Endometrial microvascular endothelial cells (primary cell): Measurements from ENCODE around the gene PUS7. TPM values are rescaled to one million over a fixed set of nuclear protein-coding genes. Genes with fewer than 3 reads are reported as not detected.
"Not testable (repeated sequence)": the region's sequence is repeated elsewhere in the genome, so short reads cannot be mapped to it uniquely, and the experiment has no call there.

Experiments used
- in situ Hi-C: cut with HindIII; loops from 2 replicates; pipeline ENCODE4 v1.10.0; 2017; ENCODE audit warnings: low sequenced_read_pairs, low pct_unique_long_range_greater_than_20kb; ENCODE audit errors: inconsistent ontology term
- total RNA-seq: library from RNA; depleted of rRNA; stranded (reverse); fragments of >200 nt; gene quantifications from one replicate; pipeline ENCODE4 v1.2.3, GENCODE V29; 2015; ENCODE audit errors: inconsistent ontology term

The PUS7 gene
- total RNA-seq, 1 donor from 2014 or later: 26.9 TPM

DNA sequence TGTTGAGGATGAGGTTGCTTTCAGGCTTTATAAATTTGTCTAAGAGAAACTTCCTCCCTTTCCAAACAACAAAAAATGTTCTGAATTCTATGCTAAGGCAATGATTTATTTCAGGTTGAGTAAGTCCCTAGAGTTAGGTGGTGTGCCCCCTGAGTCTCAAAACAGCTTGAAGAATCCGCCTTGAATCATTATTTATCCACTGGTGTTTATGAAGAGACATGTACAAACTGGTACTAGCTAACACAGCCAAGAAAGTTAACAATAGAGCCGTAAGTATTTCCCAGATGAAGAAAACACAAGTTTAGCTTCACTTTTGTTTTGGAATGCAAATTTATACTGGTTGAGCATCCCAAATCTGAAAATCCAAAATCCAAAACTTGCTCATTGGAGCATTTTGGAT lies 67.2 kb downstream of the PUS7 start:
- in situ Hi-C loops: no loop called here

GRCh38 chr7:105454095-105454747 lies 67.8 kb downstream of the PUS7 start:
- in situ Hi-C loops: no loop called here

DNA sequence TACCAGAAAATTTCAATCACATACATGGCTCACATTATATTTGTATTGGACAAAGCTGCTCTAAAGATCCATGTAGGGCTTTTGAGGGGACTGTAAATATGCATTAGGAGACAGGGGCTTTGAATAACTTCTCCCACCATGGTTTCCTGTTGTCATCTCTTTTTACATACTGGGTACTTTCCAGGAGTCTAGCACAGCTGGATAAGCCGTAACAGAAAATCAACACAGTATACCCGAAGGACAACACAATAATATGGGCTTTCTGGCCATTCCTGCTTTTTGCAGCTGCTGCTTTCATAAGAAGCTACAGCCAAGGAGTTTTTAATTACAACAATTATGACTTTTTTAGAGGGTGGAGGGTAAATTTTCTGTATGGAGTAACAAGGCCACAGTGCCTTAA lies 70.0 kb downstream of the PUS7 start:
- in situ Hi-C loops: no loop called here

DNA sequence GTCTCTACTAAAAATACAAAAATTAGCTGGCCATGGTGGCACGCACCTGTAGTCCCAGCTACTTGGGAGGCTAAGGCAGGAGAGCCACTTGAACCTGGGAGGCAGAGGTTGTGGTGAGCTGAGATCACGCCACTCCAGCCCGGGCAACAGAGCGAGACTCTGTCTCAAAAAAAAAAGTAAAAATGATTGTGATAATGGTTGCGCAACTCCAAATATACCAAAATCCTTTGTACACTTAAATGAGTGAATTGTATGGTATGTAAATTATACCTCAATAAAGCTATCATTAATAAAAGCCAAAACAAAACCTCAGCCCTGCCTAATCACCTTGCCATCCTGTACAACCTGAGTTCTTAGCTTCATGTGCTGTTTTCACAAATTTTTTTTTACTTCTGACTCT lies 71.2 kb downstream of the PUS7 start:
- in situ Hi-C loops: not testable (repeated sequence)

GRCh38 chr7:105450177-105450861 lies 71.8 kb downstream of the PUS7 start:
- in situ Hi-C loops: no loop called here

GRCh38 chr7:105448181-105448580 lies 73.9 kb downstream of the PUS7 start:
- in situ Hi-C loops: no loop called here

- in situ Hi-C loops: no loop called here
Observed at GRCh38 chr7:105444342-105444987, 77.6 kb downstream of the PUS7 start.

- in situ Hi-C loops: not testable (repeated sequence)
Observed at GRCh38 chr7:105442214-105442613, 79.9 kb downstream of the PUS7 start.

DNA sequence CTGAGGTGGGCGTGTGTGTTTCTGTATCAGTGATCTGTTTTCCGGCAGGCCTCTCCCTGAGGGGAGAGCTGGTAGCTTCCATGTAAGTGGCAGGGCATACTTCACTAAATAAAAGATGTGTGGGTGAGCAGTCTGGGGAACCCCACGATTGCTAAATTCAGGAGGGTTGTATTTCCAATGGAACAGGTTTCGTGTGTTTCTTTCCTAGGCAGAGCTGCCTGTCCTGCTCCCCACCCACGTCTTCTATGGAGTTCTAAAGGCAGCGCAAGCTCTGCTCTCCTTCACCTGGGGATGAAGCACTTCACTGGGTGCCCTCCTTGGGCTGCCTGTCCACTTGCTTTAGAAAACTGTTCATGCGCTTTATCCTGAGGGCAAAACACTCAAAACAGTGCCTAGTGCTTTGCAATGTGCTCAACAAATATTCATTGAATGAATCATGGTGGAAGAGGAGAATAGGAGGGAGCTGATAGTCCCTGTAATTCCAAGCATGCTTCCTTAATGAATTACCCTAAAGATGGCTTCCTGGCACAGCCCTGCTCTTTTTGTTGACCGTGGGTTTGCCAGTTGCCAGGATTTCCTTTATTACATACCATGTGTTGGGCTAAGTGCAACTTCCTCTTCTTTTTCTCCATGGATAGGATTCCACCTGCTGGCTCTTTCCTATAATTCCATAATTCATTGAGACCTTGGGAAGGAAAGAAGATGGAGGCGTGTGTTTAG lies 82.7 kb downstream of the PUS7 start:
- in situ Hi-C loops: no loop called here

DNA sequence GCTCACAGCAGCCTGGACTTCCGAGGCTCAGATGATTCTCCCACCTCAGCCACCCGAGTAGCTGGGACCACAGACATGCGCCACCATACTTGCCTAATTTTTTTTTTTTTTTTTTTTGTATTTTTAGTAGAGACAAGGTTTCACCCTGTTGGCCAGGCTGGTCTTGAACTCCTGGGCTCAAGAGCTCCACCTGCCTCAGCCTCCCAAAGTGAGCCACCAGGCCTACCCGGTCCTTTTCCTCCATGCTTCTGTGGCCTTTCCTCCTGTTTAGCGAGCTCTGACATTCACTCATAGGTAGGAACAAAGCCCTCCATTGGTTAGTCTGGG lies 83.3 kb downstream of the PUS7 start:
- in situ Hi-C loops: no loop called here

- in situ Hi-C loops: no loop called here
Observed at GRCh38 chr7:105438254-105438653, 83.8 kb downstream of the PUS7 start.

DNA sequence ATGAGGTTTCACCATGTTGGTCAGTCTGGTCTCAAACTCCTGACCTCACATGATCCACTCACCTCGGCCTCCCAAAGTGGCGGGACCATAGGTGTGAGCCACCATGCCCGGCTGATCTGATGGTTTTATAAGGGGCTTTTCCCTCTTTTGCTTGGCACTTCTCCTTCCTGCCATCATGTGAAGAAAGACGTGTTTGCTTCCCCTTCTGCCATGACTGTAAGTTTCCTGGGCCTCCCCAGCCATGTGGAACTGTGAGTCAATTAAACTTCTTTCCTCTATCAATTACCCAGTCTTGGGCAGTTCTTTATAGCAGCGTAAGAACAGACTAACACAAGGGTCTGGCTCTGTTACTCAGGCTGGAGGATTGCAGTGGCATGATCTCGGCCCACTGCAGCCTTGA lies 84.7 kb downstream of the PUS7 start:
- in situ Hi-C loops: not testable (repeated sequence)

DNA sequence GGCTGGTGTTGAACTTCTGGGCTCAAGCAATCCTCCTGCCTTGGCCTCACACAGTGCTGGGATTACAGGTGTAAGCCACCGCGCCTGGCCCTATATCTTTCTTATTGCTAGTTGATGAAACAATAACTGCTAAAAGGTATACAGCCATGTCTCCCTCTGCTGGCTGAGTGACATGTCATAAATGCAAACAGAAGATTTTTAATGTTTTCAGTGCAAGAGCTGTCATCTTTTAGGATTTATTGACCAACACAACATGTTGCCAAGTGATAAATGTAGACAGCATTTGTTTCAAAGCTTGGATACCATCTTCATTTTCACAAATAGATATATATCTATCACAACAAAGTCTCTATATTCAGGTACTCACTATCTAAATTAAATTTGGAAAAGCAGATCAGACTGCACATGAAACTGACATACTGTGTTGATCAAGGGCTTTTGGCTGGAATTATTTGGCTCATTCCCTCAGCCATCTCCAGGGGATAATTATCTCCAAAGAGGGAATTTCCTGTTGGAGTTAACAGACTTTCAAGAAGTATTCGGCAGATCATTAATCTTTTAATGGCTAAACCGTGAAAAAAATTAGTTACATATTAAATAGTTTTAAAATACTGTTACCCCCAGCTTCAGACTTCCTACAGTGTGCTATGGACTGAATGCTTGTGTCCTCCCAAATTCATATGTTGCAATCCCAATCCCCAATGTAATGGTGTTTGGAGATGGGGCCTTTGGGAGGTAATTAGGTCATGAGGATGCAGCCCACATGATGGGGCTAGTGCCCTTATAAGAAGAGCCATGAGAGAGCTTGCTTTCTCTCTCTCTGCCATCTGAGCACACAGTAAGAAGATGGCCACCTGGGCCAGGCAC lies 92.1 kb downstream of the PUS7 start:
- in situ Hi-C loops: no loop called here

DNA sequence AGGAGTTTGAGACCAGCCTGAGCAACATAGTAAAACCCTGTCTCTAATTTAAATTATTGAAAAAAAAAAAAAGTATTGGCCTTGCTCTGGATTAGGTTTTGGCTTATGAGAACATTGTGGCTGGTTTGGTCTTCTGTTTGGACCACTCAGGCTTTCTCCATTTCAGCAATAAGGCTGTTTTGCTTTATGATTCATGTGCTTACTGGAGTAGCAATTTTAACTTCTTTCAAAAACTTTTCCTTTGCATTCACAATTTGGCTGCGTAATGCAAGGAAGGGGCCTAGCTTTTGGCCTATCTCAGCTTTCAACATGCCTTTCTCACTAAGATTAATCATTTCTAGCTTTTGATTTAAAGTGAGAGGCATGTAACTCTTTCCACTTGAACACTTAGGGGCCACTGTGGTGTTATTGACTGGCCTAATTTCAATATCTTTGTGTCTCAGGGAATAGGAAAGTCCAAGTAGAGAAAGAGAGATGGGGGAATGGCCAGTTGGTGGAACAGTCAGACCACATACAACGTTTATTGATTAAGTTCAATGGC lies 95.4 kb downstream of the PUS7 start:
- in situ Hi-C loops: no loop called here

DNA sequence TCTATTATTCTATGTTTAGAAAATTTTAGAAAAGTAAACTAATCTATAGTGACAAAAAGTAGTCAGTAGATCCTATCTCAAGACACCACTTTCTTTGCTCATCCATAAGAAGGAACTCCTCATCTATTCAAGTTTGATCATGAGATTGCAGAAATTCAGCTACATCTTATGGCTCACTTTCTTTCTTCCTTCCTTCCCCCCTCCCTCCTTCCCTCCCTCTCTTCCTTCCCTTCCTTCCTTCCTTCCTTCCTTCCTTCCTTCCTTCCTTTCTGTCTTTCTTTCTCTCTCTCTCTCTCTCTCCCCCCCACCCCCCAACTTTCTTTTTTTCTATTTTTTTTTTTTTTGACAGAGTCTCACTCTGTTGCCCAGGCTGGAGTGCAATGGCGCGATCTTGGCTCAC lies 98.1 kb downstream of the PUS7 start:
- in situ Hi-C loops: no loop called here

DNA sequence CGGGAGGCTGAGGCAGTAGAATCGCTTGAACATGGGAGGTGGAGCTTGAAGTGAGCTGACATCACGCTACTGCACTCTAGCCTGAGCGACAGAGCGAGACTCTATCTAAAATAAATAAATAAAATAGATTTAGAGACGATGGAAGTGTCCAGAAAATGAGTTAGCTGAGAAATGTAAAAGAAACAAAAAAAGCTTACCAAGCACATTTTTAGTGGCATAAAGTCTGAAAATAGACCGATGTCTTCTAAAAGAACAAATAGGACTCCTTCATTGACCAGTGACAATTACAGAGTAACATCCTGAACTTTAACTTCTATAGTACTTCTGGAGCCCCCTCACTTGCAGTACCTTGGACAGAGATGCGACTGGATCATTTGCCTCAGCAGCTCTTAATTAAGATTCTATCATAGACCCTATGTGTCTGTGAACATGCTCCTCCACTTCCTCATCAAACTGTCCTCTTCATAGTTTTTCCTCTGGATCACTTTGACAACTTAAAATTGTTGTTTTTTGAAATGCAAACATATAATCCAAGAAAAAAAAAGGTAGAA lies 108.1 kb downstream of the PUS7 start:
- in situ Hi-C loops: no loop called here

GRCh38 chr7:105410774-105411173 lies 111.3 kb downstream of the PUS7 start:
- in situ Hi-C loops: not testable (repeated sequence)

- in situ Hi-C loops: not testable (repeated sequence)
Observed at GRCh38 chr7:105409775-105410174, 112.3 kb downstream of the PUS7 start.
